ENCODE results near the gene ABRACL.

Gene ABRACL

GRCh38 chr6:139058029-139058428 is 29.5 kb downstream of the ABRACL start:
- DNase-seq, result no peak

GRCh38 chr6:139060332-139060731 is 31.8 kb downstream of the ABRACL start:
- no peak for DNase-seq

GRCh38 chr6:139062932-139063646 is 34.5 kb downstream of the ABRACL start:
- DNase-seq, result no peak

- DNase-seq, result no peak
Observed at GRCh38 chr6:139064981-139065665, 36.6 kb downstream of the ABRACL start.

GRCh38 chr6:139066080-139066479 is 37.5 kb downstream of the ABRACL start:
- DNase-seq, result no peak

- no peak for DNase-seq
Observed at GRCh38 chr6:139068846-139069245, 40.3 kb downstream of the ABRACL start.

- DNase-seq, result no peak
Observed at GRCh38 chr6:139073118-139073517, 44.6 kb downstream of the ABRACL start.

GRCh38 chr6:139079018-139079417 is 50.5 kb downstream of the ABRACL start:
- DNase-seq, result no peak

- DNase-seq, result no peak
Observed at GRCh38 chr6:139080255-139080920, 51.8 kb downstream of the ABRACL start.

GRCh38 chr6:139081471-139081870 is 52.9 kb downstream of the ABRACL start:
- DNase-seq, result no peak

GRCh38 chr6:139082370-139082769 is 53.8 kb downstream of the ABRACL start:
- no peak for DNase-seq

GRCh38 chr6:139091826-139092225 is 63.3 kb downstream of the ABRACL start:
- DNase-seq, result no peak
